Activated gamma-delta T cell treated with Interleukin-2 at 50 U/mL for 16 hours (primary cell): ENCODE measurements around the gene TMEM30A.

Experiments
- DNase-seq: peaks from one replicate; pipeline ENCODE4 v3.0.0-alpha.2; 2020

Gene TMEM30A

DNA sequence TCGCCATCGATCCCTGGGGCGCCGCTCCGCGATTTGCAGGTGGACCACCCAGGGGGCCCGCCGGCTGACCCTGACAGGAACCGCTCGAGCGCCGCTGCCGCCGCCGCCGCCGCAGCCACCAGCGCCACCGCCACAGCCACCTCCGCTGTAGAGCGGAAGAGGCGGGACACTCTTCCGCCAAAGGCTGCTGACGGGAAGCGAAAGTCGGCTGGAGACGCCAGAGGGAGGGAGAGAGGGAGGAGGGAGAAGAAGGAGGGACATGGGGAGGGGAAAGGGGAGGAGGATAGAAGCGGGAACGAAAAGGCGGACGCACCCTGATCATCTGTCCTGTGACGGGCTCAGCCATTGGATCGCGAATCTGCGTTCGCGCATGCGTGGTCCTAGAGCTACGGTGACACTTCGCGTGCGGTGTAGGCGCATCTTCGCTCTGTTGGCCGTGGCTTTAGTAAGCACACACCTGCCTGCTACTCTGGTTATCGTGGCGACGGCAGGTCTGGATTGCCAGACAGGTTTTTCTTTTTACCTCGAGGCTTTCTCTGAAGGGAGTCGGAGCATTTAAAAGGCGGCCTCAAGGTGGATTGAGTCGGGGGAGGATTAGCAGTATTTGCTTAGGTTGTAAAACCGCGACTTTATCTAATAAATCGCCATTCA lies at the start of gene TMEM30A:
TSS of gene TMEM30A (minus strand) at position 161 of the 651 bp plus-strand sequence. CDS start at position 7, 154 bp downstream.
- DNase-seq, result peak; percentile 95

DNA sequence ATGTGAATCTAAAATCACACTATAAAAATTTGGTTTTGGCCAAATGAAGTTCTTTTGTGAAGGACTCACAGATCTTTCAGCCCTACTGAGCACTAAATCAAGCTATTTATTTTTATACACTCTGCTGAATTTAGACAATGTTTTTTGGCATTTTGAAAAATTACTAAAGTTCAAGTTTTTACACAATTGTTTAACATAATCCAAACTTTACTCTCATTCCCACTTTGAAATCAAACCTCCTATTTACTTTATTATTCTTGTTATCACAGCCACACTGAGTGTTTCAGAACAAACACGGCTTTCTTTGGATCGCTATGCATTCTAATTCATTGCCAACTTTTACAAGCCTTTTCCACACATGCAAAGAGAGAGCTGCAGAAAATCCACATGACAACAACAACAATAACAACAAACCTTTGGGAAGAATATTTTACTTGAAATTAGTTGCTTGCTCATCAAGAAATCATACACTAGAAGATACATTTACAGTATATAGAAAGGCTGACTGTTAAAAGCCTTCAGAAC lies 49.1 kb upstream of the TMEM30A start:
- no peak for DNase-seq

- no peak for DNase-seq
These were observed 46.6 kb upstream of the TMEM30A start for GRCh38 chr6:75331151-75331550.

- DNase-seq, result no peak
These were observed 45.1 kb upstream of the TMEM30A start for GRCh38 chr6:75329703-75330102.

DNA sequence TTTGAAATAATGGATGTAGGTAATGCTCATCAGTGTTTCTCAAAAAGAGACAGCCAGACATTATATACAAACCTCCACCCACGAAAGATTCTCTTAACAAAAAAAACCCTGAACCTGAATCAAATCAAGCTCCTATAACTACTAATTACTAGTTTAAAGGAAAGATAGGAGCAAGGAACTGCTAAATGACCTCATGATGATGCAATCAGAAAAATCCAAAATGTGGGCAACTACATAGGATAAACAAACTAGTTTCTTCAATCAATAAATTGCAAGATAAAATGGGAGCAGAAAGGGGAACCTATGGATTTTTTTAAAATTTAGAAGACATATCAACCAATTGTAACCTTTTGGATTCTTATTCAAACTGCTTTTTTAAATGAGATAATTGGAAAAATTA lies 43.2 kb upstream of the TMEM30A start:
- no peak for DNase-seq

GRCh38 chr6:75326557-75327258 lies 42.1 kb upstream of the TMEM30A start:
- DNase-seq, result no peak

DNA sequence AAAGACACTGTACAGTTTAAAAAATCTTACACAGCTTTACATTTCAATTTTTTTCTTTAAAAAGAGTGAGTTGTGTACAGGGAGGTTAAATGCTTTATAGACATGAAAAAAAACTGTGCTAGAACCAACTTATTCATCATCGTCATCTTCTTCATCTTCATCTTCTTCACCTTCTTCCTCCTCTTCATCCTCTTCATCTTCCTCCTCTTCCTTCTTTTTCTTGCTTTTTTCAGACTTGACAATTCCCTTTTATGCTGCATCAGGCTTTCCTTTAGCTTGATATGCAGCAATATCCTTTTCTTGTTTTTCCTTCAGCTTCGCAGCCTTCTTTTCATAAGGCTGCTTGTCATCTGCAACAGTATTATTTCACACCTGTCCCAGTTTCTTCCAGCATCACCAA lies 34.3 kb upstream of the TMEM30A start:
- no peak for DNase-seq

DNA sequence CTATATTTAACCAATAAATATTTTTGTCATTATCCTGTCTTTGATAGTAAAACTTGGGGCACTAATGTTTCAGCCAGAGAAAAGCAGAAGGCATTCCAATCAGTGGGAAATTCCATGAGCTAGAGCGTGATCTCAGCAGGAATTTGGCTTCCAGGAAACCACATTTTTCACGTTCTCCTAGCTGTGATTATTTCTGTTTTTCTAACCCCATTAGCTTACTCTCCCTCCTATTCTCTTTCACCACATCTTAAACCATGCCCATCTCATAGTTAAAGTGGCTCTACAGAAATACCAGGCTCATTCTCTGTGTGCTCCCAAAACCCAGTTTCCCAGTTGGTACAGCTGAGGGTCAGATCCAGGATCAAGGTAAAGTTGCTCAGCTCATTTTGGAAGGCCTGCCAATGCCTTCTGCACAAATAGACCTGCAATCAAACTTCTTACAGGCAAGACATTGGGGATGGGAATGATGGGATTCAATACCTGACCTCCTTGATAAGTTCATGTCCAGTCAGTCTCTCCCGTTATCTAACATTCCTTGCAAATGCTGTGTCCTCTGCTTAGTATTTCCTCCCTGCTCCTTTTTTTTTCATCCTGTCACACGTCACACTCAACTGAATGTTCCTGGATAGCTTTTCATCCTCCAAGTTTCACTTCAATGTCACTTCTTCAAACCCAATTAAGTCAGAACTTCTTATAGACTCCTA lies 33.1 kb upstream of the TMEM30A start:
- DNase-seq, result no peak

DNA sequence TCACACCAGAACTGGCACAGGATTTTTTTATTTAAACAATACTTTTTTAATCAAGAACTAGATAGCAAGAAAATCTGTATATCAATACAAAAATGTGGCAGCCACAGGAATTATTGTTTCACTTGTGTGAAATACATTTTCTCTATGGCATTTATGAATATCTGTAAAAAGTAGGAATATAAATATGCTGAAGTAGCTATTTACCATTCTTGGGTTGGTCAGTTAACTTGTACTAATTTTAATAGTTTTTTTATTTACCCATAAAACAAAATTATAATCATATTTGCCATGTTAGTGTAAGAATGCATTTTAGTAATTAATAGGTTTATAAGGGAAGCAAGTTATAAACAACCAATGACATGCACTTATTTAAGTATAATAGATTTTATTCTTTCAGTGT lies 31.4 kb upstream of the TMEM30A start:
- no peak for DNase-seq

DNA sequence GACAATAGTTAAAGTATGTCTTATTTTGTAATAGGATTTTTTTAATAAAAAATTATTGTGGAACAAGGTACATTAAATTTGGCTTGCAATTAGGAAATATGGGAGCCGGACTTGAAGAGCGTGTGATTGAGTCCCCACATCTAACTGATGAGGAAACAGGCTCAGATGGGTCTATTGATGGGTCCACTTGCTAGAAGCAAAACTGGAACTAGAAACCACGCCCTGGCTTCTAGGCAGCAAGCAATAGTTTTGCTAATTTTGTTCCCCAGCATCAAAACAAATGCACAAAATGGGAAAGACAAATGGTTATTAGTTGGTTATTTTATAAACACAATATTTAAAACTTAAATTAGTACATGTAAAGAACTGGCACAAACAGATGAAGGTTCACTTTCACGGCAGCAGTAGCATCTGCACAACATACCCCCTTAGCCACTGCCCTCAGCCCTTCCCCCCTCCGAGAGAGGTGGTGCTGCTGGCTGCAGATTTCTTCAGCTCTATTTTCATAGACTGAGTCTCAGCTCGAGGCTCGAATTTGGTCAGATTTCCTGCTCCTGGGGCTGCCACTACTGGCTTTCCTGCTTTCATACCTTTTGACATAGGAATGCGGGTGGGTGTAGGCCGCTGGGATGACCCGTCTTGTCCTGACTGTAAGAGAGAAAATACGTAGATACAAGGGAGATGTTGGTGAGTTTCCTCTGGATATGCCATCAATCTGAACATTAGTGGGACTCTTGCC lies 23.8 kb upstream of the TMEM30A start:
- no peak for DNase-seq

DNA sequence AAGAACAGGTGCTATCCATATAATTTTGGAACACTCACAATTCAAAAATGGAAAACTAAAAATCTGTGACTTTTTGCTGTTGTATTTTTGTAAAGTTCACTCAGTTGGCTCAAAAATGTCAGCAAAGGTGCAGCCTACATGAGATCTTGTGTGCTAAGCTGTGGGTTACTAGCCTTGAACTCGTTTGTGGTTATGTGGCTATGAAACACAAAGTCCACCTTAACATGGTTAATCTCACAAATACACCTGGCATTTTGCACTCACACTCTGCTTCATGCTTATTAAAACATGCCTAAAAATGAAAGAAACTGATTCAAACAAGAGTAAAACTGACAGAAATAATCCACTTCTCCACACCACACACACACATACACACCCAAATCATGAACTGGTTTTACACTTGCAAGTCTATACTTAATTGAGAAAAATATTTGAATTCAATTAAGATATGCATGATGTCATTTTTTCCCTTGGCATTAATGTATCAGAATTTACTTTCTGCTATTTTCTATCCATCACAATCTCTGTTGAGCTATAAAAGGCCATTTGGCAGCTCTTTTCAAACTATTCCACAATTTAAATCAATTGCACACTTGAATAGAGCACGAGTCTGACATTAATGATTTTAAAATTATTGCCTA lies 22.9 kb upstream of the TMEM30A start:
- no peak for DNase-seq

DNA sequence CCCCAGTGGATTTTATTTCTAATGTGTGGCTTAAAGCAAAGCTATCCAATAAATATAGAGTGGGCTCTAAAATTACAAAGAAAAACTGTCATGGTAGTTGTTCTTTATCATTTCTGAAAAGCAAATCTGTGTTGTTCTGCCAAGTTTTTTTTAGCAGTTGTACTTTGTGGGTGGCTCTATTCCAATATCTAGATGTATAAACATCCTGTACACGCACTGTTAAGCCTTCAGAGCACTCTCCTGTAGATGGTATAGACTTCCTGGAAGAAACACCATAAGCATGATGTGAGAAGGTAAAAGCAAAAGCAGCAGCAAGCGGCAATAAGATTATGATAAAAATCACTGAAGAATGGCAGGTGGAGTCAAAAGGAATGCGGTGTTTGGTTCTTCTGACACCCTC lies 21.5 kb upstream of the TMEM30A start:
- DNase-seq, result no peak

GRCh38 chr6:75305573-75305972 lies 21.0 kb upstream of the TMEM30A start:
- no peak for DNase-seq

- no peak for DNase-seq
These were observed 17.7 kb upstream of the TMEM30A start for GRCh38 chr6:75302280-75302679.

- no peak for DNase-seq
These were observed 16.9 kb upstream of the TMEM30A start for GRCh38 chr6:75301537-75301936.

- DNase-seq, result no peak
These were observed 16.5 kb upstream of the TMEM30A start for GRCh38 chr6:75301088-75301487.

DNA sequence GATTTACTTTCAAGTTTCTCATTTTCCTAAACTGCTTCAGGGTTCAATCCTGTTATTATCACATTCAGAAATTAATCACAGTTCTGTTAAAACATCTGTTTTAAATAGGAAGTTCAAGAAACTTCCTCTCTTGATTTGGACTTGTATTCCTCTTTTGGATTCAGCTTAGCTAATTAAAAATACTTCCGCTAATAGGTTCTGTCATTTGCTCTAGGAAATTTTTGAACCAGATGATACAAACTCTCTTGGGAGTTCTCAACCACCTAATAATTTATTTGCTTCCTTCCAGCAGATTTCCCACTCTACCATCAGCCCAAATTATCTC lies 15.9 kb upstream of the TMEM30A start:
- no peak for DNase-seq

DNA sequence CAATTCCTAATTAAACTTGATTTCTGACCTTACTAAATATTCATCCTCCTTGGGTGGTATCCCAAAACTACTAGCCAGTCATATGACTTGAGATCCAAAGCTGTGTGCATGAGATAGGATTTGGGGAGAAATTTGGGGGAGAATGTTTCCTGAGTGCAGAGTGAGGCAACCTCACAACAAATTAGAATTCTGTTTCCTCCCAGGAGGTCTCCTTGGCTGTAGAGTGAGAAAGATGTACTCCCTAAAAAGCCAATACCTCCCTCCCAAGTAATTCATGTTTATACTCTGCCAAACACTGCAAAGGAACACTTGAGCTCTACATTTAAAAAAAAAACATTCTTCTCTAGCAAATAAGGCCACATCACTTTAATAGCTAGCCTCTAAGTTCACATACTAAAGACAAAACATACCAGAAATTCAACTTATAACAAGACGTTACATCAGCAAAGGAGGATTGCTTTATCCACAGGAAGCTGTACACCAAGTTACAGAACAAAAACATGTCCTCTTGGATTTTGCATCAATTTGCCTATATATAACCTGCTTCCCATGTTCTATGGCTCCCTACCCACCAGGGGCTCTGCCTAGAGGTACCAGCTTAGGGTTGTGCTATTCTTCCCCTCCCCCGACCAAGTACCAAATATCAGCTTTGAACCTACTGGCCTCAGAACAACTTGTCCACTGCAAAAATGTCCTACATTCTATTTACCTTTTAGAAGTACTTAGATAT lies 15.4 kb upstream of the TMEM30A start:
- DNase-seq, result no peak

DNA sequence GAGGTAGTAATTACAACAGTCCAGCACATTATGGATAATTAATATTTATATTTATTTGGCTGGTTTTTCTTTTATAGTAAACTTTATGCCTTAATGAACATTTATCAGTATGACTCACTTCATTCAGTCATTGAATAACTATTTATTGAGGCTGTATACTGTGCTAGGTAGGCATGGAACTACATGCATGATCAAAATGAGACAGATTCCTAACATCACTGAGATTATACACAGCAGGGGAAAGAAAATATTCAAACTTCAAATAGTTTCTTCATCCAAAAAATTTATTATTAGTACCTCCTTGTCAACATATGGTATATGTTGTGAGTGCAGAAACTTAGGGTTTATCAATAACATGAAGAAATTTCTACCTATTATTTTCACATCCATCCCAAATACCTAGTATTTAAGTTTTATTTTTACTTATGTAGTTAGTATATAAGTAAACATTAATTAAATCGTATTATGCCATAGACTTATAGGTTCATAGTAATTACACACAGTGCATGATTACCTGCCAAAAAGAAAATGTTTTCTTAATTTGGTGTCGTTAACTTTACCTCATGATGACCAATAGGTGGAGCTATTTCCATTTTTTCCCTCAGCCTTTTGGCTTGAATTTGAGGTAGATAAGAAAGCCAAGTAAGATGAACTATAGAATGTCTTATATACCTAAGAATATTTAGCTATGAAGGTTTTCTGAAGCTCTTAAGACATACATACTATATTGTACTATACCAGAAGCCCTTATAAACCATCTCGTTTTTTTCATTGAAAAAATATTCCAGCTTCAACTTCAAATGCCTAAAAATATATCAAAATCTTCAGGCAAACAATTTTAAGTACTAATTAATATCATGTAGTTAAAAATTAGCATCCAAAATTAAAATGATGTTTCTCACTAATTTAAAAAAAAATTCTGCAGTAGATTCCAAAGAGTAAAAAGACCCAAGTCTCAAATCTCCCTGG lies 12.5 kb upstream of the TMEM30A start:
- DNase-seq, result no peak

DNA sequence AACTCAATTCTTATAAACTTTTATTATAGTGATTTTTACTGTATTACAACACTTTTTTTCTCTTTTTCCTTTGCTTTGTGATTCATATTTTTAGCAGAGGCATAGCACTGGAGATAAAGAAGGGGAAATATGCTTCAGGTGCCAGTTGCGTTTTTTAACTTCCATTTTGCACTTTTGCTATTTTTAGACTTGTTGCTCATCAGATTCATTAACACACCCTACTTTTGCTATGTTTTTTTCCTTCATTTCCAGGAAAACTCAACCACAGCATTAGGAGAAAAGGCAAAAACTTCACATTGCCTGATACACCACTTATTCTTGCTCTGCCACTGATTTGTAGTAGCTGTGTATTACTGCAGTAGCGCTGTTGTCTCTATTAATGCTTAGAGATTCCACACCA lies 8.0 kb upstream of the TMEM30A start:
- DNase-seq, result no peak

- no peak for DNase-seq
These were observed 7.2 kb upstream of the TMEM30A start for GRCh38 chr6:75291744-75292143.
